ENCODE measurements around the gene AQP10.
"Not testable (repeated sequence)": the region's sequence is repeated elsewhere in the genome, so short reads cannot be mapped to it uniquely, and the experiment has no call there.

The AQP10 gene

GRCh38 chr1:154316704-154317103 is 4.2 kb upstream of the AQP10 start:
- TF ChIP-seq, protein P1, sequence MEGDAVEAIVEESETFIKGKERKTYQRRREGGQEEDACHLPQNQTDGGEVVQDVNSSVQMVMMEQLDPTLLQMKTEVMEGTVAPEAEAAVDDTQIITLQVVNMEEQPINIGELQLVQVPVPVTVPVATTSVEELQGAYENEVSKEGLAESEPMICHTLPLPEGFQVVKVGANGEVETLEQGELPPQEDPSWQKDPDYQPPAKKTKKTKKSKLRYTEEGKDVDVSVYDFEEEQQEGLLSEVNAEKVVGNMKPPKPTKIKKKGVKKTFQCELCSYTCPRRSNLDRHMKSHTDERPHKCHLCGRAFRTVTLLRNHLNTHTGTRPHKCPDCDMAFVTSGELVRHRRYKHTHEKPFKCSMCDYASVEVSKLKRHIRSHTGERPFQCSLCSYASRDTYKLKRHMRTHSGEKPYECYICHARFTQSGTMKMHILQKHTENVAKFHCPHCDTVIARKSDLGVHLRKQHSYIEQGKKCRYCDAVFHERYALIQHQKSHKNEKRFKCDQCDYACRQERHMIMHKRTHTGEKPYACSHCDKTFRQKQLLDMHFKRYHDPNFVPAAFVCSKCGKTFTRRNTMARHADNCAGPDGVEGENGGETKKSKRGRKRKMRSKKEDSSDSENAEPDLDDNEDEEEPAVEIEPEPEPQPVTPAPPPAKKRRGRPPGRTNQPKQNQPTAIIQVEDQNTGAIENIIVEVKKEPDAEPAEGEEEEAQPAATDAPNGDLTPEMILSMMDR (IDR thresholded peaks at IDR 0.05; ENCODE audit: borderline replicate concordance, insufficient read depth, low read depth, low read length): no peak
- no peak overlapping the region for H3K4me3 ChIP-seq (ENCODE audit: low read depth, low read length)

DNA sequence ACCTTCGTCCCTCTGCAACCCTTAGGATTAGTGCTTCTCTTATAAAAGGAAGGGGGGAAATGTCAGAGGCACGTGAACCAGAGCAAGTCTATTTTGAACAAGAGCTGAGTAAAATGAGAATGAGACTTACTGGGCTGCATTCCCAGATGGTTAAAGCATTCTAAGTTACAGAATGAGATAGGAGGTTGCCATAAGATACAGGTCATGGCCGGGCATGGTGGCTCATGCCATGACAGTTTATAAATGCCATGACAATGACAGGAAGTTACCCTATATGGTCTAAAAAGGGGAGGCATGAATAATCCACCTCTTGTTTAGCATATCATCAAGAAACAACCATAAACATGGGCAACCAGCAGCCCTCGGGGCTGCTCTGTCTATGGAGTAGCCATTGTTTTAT is 2.5 kb upstream of the AQP10 start:
- no peak overlapping the region for H3K4me3 ChIP-seq (ENCODE audit: low read depth, low read length)
- TF ChIP-seq, protein P1 (IDR thresholded peaks at IDR 0.05; ENCODE audit: borderline replicate concordance, insufficient read depth, low read depth, low read length): no peak

DNA sequence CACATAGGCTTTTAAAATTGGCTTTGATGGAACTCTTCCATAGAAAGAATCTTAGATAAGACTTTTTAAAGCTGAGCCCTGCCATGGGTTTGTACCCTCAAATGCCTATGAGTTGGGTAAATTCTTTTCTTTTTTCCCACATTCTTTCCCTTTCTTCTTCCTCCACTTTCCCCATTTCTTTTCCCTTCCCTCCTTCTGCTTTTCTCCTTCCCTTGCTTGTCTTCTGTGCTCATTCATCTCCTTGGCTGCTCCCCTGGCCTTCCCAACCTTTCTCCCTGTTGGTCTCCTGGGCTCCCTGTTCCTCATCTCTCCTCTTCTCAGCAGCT is 679 bp downstream of the AQP10 start:
- not testable (repeated sequence) for H3K4me3 ChIP-seq (ENCODE audit: low read depth, low read length)

DNA sequence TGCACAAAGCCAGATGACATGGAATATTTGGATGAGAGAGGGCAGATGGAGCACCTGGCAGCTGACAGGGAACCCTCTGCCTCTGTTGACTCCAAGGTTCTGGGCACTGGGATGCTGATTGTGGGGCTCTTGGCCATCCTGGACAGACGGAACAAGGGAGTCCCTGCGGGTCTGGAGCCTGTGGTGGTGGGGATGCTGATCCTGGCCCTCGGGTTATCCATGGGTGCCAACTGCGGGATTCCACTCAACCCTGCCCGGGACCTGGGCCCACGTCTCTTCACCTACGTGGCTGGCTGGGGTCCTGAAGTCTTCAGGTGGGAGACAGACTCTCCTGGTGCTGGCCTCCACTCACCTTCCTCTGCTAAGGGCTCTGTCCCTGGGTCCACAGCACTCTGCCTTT is 2.6 kb downstream of the AQP10 start:
- no peak overlapping the region for H3K4me3 ChIP-seq (ENCODE audit: low read depth, low read length)
- TF ChIP-seq, protein P1 (IDR thresholded peaks at IDR 0.05; ENCODE audit: borderline replicate concordance, insufficient read depth, low read depth, low read length): no peak

DNA sequence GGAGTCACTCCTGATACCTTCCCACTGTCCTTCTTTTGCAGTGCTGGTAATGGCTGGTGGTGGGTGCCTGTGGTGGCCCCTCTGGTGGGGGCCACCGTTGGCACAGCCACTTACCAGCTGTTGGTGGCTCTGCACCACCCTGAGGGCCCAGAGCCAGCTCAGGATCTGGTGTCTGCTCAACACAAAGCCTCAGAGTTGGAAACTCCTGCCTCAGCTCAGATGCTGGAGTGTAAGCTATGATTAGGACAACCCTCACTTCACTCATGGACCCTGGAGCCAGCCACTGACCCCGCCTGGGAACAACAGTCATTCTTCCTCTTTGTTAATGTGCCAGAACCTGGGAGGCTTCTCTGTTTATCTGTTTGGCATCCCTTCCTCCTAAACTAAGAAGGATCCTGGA is 3.3 kb downstream of the AQP10 start:
- TF ChIP-seq, protein P1 (IDR thresholded peaks at IDR 0.05; ENCODE audit: borderline replicate concordance, insufficient read depth, low read depth, low read length): no peak

GRCh38 chr1:154324669-154325582 is 4.0 kb downstream of the AQP10 start, which contains the start of gene ATP8B2:
TSS of gene ATP8B2 (plus strand) at chr1:154325525. CDS start at chr1:154328142, 2,617 bp downstream.
- TF ChIP-seq, protein P1 (IDR thresholded peaks at IDR 0.05; ENCODE audit: borderline replicate concordance, insufficient read depth, low read depth, low read length): peak; percentile 96
- peak within 1 kb of the TSS; percentile 76 for H3K4me3 ChIP-seq (ENCODE audit: low read depth, low read length)

More for the DNA sequence above, 3.3 kb downstream of the AQP10 start:
- H3K4me3 ChIP-seq (ENCODE audit: low read depth, low read length): no peak overlapping the region

- TF ChIP-seq, protein P1 (IDR thresholded peaks at IDR 0.05; ENCODE audit: borderline replicate concordance, insufficient read depth, low read depth, low read length): peak; percentile 30; the same call in 1 of the 2 replicates
Measured at GRCh38 chr1:154325583-154326545, 5.0 kb downstream of the AQP10 start.

More at GRCh38 chr1:154325583-154326545, 5.0 kb downstream of the AQP10 start:
- H3K4me3 ChIP-seq (ENCODE audit: low read depth, low read length): peak overlapping the region; percentile 76

Data from GM12875 (cell line).